K562 (cell line): Measurements from ENCODE around the gene YBEY. TPM values are rescaled to one million over a fixed set of nuclear protein-coding genes. Genes with fewer than 3 reads are reported as not detected.
A peak's percentile ranks its signal among the peaks of the same experiment; 100 is the strongest.

Source experiments
- BMI1 ChIP-seq: fragments of 150-350 bp; IDR thresholded peaks from 2 replicates; pipeline ENCODE4 v1.6.1; 2014; ENCODE audit warnings: low read length
- EHMT2 ChIP-seq: fragments of 450-650 bp; IDR thresholded peaks from 2 replicates; pipeline ENCODE4 v1.6.1; 2018; ENCODE audit warnings: antibody characterized with exemption
- FOXA3 ChIP-seq, 2 experiments: fragments of 450-650 bp in 1 of 2; sonication (generic) in 1 of 2; formaldehyde crosslinking; IDR thresholded peaks in 1 of 2; conservative IDR thresholded peaks in 1 of 2; 2 replicates each; pipeline versions ENCODE4 v1.4.0 to v1.8.0; 2020 to 2022; ENCODE audit warnings: mild to moderate bottlenecking in 2 of 2, missing genetic modification reagents in 1 of 2
- GTF2A2 ChIP-seq: IDR thresholded peaks from 2 replicates; pipeline ENCODE4 v1.6.1; 2016; ENCODE audit warnings: mild to moderate bottlenecking, missing genetic modification characterization, missing compliant biosample characterization
- KLF10 ChIP-seq: fragments of 250-450 bp; sonication (Bioruptor Pico); IDR thresholded peaks from 2 replicates; pipeline ENCODE4 v1.6.1; 2021; ENCODE audit warnings: matching md5 sums
- NELFE ChIP-seq: IDR thresholded peaks from 2 replicates; pipeline ENCODE4 v1.6.1; 2011; ENCODE audit warnings: mild to moderate bottlenecking; ENCODE audit not compliant: insufficient read depth, insufficient read length
- PHF20 ChIP-seq: fragments of 450-650 bp; IDR thresholded peaks from 2 replicates; pipeline ENCODE4 v1.6.1; 2018; ENCODE audit not compliant: partially characterized antibody
- TARDBP ChIP-seq: fragments of 450-650 bp; IDR thresholded peaks from 2 replicates; pipeline ENCODE4 v1.6.1; 2016
- ZKSCAN3 ChIP-seq: fragments of 250-450 bp; sonication (Bioruptor Pico); IDR thresholded peaks from 2 replicates; pipeline ENCODE4 v1.4.0; 2020
- ZNF263 ChIP-seq: sonication (generic); formaldehyde crosslinking; IDR thresholded peaks from 2 replicates; pipeline ENCODE4 v1.8.0; 2022; ENCODE audit warnings: mild to moderate bottlenecking, missing genetic modification reagents, borderline replicate concordance
- ZNF311 ChIP-seq: fragments of 250-450 bp; sonication (Bioruptor Pico); IDR thresholded peaks from 2 replicates; pipeline ENCODE4 v1.4.0; 2020; ENCODE audit warnings: mild to moderate bottlenecking, moderate library complexity
- polyA plus RNA-seq, 8 experiments: library from polyadenylated mRNA; depleted of rRNA in 4 of 8; stranded (reverse) in 5 of 8; unstranded in 3 of 8; fragments of >200 nt; fragmentation: Nextera tagmentation in 2 of 8; fragmentation: Illumina TruSeq in 1 of 8; extraction: Ambion mirVana in 2 of 8; extraction: Trizol in 1 of 8; gene quantifications; 2 replicates each; pipeline versions ENCODE4 v1.2.1 to v1.2.3, GENCODE V29; 2011 to 2014; ENCODE audit warnings: inconsistent platforms in 1 of 8, missing spikeins in 1 of 8
- total RNA-seq, 7 experiments: library from RNA; depleted of rRNA in 6 of 7; stranded (reverse); fragments of >200 nt in 6 of 7; fragmentation: Illumina TruSeq in 2 of 7; extraction: Trizol in 2 of 7; gene quantifications; 2 replicates each; pipeline versions ENCODE4 v1.2.1 to v1.2.3, GENCODE V29; 2011 to 2021; ENCODE audit warnings: low replicate concordance in 1 of 7
- TF ChIP-seq, protein P1 (sequence below), 3 experiments: fragments of 200-800 bp in 1 of 3; sonication (Bioruptor generic) in 1 of 3; sonication (generic) in 1 of 3; formaldehyde crosslinking in 1 of 3; IDR thresholded peaks; 2 replicates each; pipeline versions ENCODE4 v1.6.1 to v1.8.0; 2016 to 2022; ENCODE audit warnings: mild to moderate bottlenecking in 2 of 3, missing compliant biosample characterization in 2 of 3, missing genetic modification characterization in 2 of 3, missing genetic modification reagents in 1 of 3
- TF ChIP-seq, protein P2 (sequence below): sonication (generic); formaldehyde crosslinking; IDR thresholded peaks from 2 replicates; pipeline ENCODE4 v1.8.0; 2022; ENCODE audit warnings: mild to moderate bottlenecking, missing genetic modification reagents
- TF ChIP-seq, protein P3 (sequence below): fragments of 450-650 bp; IDR thresholded peaks from 2 replicates; pipeline ENCODE4 v1.6.1; 2016; ENCODE audit warnings: low read depth, mild to moderate bottlenecking, moderate library complexity
- TF ChIP-seq, protein P4 (sequence below): sonication (generic); formaldehyde crosslinking; IDR thresholded peaks from 2 replicates; pipeline ENCODE4 v1.8.0; 2022; ENCODE audit warnings: mild to moderate bottlenecking, missing genetic modification reagents

YBEY gene
- total and polyA plus RNA-seq, 9 of the 15 experiments (the other 6 are each of a cell fraction or from before 2014, with no cell fraction given) = 6.4 to 28.0 (median 12.4) TPM

DNA sequence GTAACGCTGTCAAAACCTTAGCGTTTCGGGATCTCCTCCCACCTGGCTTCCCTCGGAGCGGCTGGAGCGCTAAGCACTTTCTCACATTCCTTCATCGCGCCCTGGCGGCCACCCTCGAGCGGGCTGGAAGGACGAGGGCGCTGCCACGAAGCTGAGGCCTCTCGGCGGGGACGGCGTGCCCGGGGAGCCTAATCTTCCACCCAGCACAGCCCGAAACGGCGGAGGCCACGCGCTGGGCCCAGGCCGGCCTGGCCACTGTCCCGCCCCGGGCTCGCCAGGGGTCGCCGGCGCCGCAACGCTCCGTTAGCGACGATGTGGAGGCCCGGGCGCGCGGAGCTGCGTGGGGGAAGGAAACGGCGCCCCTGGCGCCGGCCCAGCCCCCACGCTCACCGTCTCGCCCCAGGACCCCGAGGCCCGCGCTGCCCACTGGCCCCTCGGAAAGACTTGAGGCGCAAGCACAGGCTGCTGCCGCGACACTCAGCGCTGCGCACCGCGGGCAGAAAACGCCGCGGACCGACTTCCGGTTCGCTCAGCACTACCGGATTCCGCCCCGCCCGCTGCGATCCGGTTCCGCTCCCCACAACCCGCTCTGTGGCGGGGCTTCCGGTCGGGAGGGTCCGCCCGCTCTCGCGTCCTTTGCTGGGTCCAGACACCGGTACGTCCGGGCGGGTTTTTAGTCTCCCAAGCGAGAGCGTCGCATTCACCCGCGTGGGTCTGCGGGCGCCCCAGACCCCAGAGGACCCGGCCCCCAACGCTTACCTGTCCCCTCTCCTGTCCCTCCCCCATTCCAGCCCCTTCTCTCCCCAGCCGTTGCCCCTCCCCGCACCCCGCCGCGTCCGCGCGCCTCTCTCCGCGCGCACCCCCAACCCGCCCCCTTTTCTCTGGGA is at the start of gene YBEY (continued):
- no peak for TF ChIP-seq BMI1
- TF ChIP-seq, protein P1, sequence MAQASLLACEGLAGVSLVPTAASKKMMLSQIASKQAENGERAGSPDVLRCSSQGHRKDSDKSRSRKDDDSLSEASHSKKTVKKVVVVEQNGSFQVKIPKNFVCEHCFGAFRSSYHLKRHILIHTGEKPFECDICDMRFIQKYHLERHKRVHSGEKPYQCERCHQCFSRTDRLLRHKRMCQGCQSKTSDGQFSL (CRISPR knock-in tag; IDR thresholded peaks at IDR 0.05) = peak; percentile 80
- TF ChIP-seq, protein P1 (tag; IDR thresholded peaks at IDR 0.05) = no peak; a peak in 1 of 4 replicates
- no peak for TF ChIP-seq KLF10 (CRISPR knock-in tag)
- no peak for TF ChIP-seq ZKSCAN3 (CRISPR knock-in tag)
- no peak for TF ChIP-seq EHMT2
- TF ChIP-seq ZNF263 (CRISPR knock-in tag) = peak; percentile 5; the same call in 1 of the 2 replicates
- TF ChIP-seq, protein P2, sequence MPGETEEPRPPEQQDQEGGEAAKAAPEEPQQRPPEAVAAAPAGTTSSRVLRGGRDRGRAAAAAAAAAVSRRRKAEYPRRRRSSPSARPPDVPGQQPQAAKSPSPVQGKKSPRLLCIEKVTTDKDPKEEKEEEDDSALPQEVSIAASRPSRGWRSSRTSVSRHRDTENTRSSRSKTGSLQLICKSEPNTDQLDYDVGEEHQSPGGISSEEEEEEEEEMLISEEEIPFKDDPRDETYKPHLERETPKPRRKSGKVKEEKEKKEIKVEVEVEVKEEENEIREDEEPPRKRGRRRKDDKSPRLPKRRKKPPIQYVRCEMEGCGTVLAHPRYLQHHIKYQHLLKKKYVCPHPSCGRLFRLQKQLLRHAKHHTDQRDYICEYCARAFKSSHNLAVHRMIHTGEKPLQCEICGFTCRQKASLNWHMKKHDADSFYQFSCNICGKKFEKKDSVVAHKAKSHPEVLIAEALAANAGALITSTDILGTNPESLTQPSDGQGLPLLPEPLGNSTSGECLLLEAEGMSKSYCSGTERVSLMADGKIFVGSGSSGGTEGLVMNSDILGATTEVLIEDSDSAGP (CRISPR knock-in tag) = no peak; the same call in 1 of the 2 replicates
- TF ChIP-seq NELFE = no peak
- no peak for TF ChIP-seq ZNF311 (CRISPR knock-in tag)
- TF ChIP-seq FOXA3 (CRISPR knock-in tag; conservative IDR thresholded peaks at IDR 0.05 in 1 of 2, IDR thresholded peaks at IDR 0.05 in 1 of 2) = peak in 1 of 2 experiments; percentile 62; a peak in 1 of 4 replicates
- TF ChIP-seq TARDBP = peak; percentile 83; the same call in 1 of the 2 replicates
- TF ChIP-seq PHF20 = peak; percentile 93
- TF ChIP-seq, protein P3, sequence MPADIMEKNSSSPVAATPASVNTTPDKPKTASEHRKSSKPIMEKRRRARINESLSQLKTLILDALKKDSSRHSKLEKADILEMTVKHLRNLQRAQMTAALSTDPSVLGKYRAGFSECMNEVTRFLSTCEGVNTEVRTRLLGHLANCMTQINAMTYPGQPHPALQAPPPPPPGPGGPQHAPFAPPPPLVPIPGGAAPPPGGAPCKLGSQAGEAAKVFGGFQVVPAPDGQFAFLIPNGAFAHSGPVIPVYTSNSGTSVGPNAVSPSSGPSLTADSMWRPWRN = no peak
- TF ChIP-seq, protein P4, sequence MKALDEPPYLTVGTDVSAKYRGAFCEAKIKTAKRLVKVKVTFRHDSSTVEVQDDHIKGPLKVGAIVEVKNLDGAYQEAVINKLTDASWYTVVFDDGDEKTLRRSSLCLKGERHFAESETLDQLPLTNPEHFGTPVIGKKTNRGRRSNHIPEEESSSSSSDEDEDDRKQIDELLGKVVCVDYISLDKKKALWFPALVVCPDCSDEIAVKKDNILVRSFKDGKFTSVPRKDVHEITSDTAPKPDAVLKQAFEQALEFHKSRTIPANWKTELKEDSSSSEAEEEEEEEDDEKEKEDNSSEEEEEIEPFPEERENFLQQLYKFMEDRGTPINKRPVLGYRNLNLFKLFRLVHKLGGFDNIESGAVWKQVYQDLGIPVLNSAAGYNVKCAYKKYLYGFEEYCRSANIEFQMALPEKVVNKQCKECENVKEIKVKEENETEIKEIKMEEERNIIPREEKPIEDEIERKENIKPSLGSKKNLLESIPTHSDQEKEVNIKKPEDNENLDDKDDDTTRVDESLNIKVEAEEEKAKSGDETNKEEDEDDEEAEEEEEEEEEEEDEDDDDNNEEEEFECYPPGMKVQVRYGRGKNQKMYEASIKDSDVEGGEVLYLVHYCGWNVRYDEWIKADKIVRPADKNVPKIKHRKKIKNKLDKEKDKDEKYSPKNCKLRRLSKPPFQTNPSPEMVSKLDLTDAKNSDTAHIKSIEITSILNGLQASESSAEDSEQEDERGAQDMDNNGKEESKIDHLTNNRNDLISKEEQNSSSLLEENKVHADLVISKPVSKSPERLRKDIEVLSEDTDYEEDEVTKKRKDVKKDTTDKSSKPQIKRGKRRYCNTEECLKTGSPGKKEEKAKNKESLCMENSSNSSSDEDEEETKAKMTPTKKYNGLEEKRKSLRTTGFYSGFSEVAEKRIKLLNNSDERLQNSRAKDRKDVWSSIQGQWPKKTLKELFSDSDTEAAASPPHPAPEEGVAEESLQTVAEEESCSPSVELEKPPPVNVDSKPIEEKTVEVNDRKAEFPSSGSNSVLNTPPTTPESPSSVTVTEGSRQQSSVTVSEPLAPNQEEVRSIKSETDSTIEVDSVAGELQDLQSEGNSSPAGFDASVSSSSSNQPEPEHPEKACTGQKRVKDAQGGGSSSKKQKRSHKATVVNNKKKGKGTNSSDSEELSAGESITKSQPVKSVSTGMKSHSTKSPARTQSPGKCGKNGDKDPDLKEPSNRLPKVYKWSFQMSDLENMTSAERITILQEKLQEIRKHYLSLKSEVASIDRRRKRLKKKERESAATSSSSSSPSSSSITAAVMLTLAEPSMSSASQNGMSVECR (CRISPR knock-in tag) = peak; percentile 97
- no peak for TF ChIP-seq GTF2A2 (tag)
